Subcutaneous abdominal adipose tissue (tissue), 5 donors: ENCODE data around the gene LYPD5.

Source experiments
- H3K27ac ChIP-seq: one replicate; pipeline ENCODE4 v1.7.0; 2013; ENCODE audit warnings: low read depth, mild to moderate bottlenecking, inconsistent platforms, low read length, moderate library complexity
- H3K27me3 ChIP-seq, 5 donors: one replicate each; pipeline ENCODE4 v1.7.0; 2013; ENCODE audit warnings: low read length in 5 of 5, inconsistent platforms in 1 of 5; ENCODE audit not compliant: control insufficient read depth in 5 of 5, insufficient read depth in 4 of 5
- H3K36me3 ChIP-seq, 5 donors: one replicate each; pipeline ENCODE4 v1.7.0; 2013; ENCODE audit warnings: low read length in 5 of 5; ENCODE audit not compliant: control insufficient read depth in 5 of 5, insufficient read depth in 5 of 5
- H3K4me1 ChIP-seq, 5 donors: one replicate each; pipeline ENCODE4 v1.7.0; 2013; ENCODE audit warnings: low read length in 5 of 5, mild to moderate bottlenecking in 3 of 5, moderate library complexity in 1 of 5; ENCODE audit not compliant: control insufficient read depth in 5 of 5, insufficient read depth in 5 of 5
- H3K4me3 ChIP-seq, 5 donors: one replicate each; pipeline ENCODE4 v1.7.0; 2013; ENCODE audit warnings: low read length in 5 of 5, low read depth in 1 of 5
- H3K9ac ChIP-seq, 5 donors: one replicate each; pipeline ENCODE4 v1.7.0; 2013; ENCODE audit warnings: low read length in 5 of 5, mild to moderate bottlenecking in 4 of 5, moderate library complexity in 3 of 5
- H3K9me3 ChIP-seq, 5 donors: one replicate each; pipeline ENCODE4 v1.7.0; 2013; ENCODE audit warnings: low read length in 5 of 5; ENCODE audit not compliant: control insufficient read depth in 5 of 5
- donor health status: healthy.
- donor health status: healthy.
- donor health status: healthy.
- donor health status: healthy.
- donor health status: healthy.

LYPD5 gene

DNA sequence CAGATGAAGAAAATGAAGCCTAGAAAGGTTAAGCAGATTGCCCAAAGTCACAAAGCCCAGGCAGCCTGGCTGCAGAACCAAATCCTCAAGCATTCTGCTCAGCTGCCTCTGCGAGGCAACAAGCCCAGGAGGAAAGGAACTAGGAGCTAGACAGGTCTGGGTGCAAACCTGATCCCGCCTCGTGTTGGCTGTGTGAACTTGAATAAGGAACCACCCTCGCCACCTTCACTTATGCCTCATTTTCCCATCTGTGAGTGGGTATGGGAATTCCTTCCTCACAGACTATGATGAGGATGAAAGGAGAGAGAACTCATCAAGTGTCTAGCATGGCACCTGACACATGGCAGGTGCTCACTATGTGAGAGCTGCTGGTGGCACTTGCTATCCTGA is 54.0 kb downstream of the LYPD5 start:
- Histone ChIP-seq H3K27ac (no peak overlapping the region), H3K36me3 (peaks cover 8 to 72% (median 63%) of the 10 kb centered on the region in 5 donors), H3K27me3 (no peaks in the 10 kb centered on the region), H3K9ac (no peak overlapping the region), H3K9me3 (no peaks in the 10 kb centered on the region), H3K4me1 (peaks cover under 1 to 21% (median 7%) of the 10 kb centered on the region in 5 donors), H3K4me3 (no peak overlapping the region)

DNA sequence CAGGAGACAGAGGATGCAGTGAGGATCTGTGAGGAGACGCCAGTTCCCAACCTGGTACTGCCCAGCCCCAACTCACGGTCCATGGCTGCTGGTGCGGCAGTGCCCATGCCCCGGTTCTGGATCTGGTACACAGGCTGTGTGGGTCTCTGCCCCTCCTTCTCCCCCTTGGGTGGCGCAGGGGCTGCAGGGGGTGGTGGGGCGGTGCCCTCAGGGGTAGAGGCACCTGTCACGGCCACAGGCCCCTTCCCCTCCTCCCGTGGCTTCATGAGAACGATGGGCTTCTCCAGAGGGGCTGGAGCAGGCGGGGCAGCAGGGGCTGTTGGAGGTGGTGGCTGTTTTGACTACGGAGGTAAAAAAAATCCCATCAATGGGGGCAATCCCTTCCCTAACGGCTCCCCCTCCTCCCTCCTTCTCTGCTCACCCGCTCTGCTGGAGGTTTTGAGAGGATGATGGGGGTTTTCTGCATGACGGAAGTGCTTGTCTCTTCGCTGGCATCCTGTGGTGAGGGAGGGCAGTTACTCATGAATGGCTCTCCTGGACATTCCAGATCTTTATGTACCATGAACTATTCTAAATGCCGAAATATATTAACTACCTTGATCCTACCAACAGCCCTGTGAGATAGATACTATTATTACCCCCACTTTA is 54.6 kb downstream of the LYPD5 start:
- H3K9me3 ChIP-seq: no peaks in the 10 kb centered on the region
- H3K4me3 ChIP-seq: no peak overlapping the region
- H3K36me3 ChIP-seq: peaks cover 8 to 73% (median 63%) of the 10 kb centered on the region in 5 donors
- H3K27me3 ChIP-seq: no peaks in the 10 kb centered on the region
- no peak overlapping the region for H3K9ac ChIP-seq
- peaks cover 3 to 20% (median 7%) of the 10 kb centered on the region in 5 donors for H3K4me1 ChIP-seq
- no peak overlapping the region for H3K27ac ChIP-seq
